Tibial artery (tissue), 4 donors: ENCODE measurements around the gene MGLL.

Source experiments
- DNase-seq, 2 donors: peaks; one replicate each; pipeline ENCODE4 v3.0.0-alpha.2; 2019
- H3K27ac ChIP-seq, 2 donors: fragments of 200-600 bp; sonication (generic) in 1 of 2; 1 replicate in 1 of 2; 2 replicates in 1 of 2; pipeline ENCODE4 v1.5.1; 2018 to 2019; ENCODE audit warnings: mild to moderate bottlenecking in 1 of 2
- H3K27me3 ChIP-seq, 2 donors: fragments of 200-600 bp; sonication (generic) in 1 of 2; one replicate each; pipeline versions ENCODE4 v1.5.1 to v1.6.0; 2016 to 2019
- H3K36me3 ChIP-seq, 3 donors: fragments of 200-600 bp; sonication (generic) in 2 of 3; one replicate each; pipeline ENCODE4 v1.5.1; 2016 to 2019; ENCODE audit warnings: mild to moderate bottlenecking in 2 of 3
- H3K4me1 ChIP-seq, 4 donors: fragments of 200-600 bp; sonication (generic) in 2 of 4; 1 replicate in 3 of 4; 2 replicates in 1 of 4; pipeline ENCODE4 v1.5.1; 2016 to 2019
- H3K4me3 ChIP-seq, 2 donors: fragments of 200-600 bp; sonication (generic) in 1 of 2; 1 replicate in 1 of 2; 2 replicates in 1 of 2; pipeline ENCODE4 v1.5.1; 2018 to 2019; ENCODE audit warnings: mild to moderate bottlenecking in 2 of 2
- H3K9me3 ChIP-seq, 3 donors: fragments of 200-600 bp; sonication (generic) in 1 of 3; one replicate each; pipeline ENCODE4 v1.5.1; 2016 to 2019
- intact Hi-C: fragments of 100-400 bp; cut with DNase I; formaldehyde crosslinking; loops from one replicate; pipeline ENCODE4 v1.15.0; 2023; ENCODE audit warnings: low total_unique reads
- TF ChIP-seq, protein P1 (sequence below), 2 experiments: fragments of 200-600 bp in 1 of 2; fragments of 450-650 bp in 1 of 2; IDR thresholded peaks; one replicate each; pipeline ENCODE4 v1.5.1; 2017 to 2019; ENCODE audit warnings: antibody characterized with exemption in 2 of 2, mild to moderate bottlenecking in 1 of 2, moderate library complexity in 1 of 2

Gene MGLL

GRCh38 chr3:127731546-127732289, 90.6 kb downstream of the MGLL start:
- no peaks in the 10 kb centered on the region for H3K27me3 ChIP-seq
- H3K27ac ChIP-seq, result no peak overlapping the region
- intact Hi-C loops, result no loop called here
- peaks cover 0 to 62% (median 24%) of the 10 kb centered on the region in 4 donors for H3K4me1 ChIP-seq
- H3K4me3 ChIP-seq, result no peak overlapping the region
- H3K36me3 ChIP-seq, result no peaks in the 10 kb centered on the region
- H3K9me3 ChIP-seq, result no peaks in the 10 kb centered on the region
- TF ChIP-seq, protein P1, sequence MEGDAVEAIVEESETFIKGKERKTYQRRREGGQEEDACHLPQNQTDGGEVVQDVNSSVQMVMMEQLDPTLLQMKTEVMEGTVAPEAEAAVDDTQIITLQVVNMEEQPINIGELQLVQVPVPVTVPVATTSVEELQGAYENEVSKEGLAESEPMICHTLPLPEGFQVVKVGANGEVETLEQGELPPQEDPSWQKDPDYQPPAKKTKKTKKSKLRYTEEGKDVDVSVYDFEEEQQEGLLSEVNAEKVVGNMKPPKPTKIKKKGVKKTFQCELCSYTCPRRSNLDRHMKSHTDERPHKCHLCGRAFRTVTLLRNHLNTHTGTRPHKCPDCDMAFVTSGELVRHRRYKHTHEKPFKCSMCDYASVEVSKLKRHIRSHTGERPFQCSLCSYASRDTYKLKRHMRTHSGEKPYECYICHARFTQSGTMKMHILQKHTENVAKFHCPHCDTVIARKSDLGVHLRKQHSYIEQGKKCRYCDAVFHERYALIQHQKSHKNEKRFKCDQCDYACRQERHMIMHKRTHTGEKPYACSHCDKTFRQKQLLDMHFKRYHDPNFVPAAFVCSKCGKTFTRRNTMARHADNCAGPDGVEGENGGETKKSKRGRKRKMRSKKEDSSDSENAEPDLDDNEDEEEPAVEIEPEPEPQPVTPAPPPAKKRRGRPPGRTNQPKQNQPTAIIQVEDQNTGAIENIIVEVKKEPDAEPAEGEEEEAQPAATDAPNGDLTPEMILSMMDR (IDR thresholded peaks at IDR 0.05), result no peak
- DNase-seq, result no peak

DNA sequence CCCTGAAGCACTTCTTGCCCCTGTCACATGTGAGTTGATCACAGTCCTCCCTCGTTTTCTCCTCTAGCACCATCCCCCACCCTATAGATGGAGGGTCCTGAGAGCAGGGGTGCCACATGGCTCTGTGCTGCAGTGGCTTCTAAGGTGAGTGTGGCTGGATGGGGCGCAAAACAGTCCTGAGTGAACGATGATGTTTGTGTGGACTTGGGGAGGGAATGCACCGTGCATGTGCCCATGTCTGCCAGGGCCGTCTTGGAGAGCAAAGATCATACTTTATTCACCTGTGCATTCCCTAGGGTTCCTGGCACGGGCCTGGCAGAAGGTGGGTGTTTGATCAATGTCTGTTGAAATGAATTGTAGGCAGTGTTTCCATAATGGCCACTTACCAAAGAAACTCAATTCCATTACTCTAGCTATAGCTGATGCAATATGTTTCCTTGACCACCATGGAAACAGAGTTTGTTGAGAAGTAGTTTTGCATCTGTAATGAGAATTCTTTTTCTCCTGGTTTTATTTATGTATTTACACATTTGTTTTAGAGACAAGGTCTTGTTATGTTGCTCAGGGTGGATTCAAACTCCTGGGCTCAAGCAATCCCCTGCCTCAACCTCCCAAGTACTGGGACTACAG, 91.5 kb downstream of the MGLL start:
- Histone ChIP-seq H3K4me3 (no peak overlapping the region), H3K27ac (no peak overlapping the region), H3K27me3 (no peaks in the 10 kb centered on the region), H3K4me1 (peaks cover 0 to 52% (median 21%) of the 10 kb centered on the region in 4 donors), H3K36me3 (no peaks in the 10 kb centered on the region), H3K9me3 (no peaks in the 10 kb centered on the region)
- no peak for DNase-seq
- TF ChIP-seq, protein P1 (IDR thresholded peaks at IDR 0.05), result no peak
- intact Hi-C loops, result no loop called here

DNA sequence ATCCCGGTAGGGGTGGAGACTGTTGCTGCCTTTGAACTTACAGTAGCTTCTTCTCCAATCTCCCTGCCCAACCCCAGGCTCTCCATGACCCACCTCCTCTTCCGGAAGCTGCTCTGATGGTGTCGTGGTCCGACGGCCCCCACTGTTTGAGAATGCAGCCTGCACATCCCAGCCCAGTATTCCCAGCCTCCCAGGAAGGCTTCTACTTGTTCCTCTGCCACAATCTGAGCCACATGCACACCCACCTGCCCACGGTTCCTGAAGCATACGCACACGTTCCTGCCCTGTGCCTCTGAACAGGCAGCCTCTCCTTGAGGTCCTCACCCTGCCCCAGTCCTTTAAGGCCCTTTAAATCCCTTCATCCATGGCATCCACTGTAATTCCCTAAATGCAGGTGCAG, 92.1 kb downstream of the MGLL start:
- TF ChIP-seq, protein P1 (IDR thresholded peaks at IDR 0.05), result no peak
- Histone ChIP-seq H3K27ac (no peak overlapping the region), H3K36me3 (no peaks in the 10 kb centered on the region), H3K9me3 (no peaks in the 10 kb centered on the region), H3K4me1 (peaks cover 0 to 46% (median 15%) of the 10 kb centered on the region in 4 donors), H3K4me3 (no peak overlapping the region), H3K27me3 (no peaks in the 10 kb centered on the region)
- DNase-seq, result no peak
- intact Hi-C loops, result no loop called here

DNA sequence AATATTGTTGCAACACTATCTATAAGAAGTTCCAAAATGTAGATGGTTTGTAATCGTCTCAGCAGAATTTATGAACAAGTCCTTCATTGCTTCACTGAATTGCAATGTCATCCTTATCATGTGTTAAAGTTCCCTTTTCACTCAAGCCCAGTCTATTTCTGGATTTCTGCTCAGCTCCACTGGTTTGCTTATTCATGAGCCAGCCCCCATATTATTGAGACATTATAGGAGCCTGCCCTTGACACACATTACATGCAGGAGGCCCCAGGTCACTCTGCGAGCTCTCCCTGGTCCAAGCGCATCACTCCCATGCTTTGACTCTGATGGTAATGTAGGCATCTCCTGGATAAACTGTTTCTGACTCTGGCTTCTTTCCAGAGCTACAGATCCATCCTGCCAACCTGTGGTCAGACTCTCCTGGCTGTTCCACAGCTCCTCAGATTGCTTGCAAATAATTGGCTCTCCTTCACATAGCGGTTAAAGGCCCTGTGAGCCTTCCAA, 92.7 kb downstream of the MGLL start:
- Histone ChIP-seq H3K4me1 (peaks cover 0 to 41% (median 10%) of the 10 kb centered on the region in 4 donors), H3K27me3 (no peaks in the 10 kb centered on the region), H3K4me3 (no peak overlapping the region), H3K9me3 (no peaks in the 10 kb centered on the region), H3K27ac (no peak overlapping the region), H3K36me3 (no peaks in the 10 kb centered on the region)
- no peak for DNase-seq
- TF ChIP-seq, protein P1 (IDR thresholded peaks at IDR 0.05), result no peak
- intact Hi-C loops, result no loop called here

DNA sequence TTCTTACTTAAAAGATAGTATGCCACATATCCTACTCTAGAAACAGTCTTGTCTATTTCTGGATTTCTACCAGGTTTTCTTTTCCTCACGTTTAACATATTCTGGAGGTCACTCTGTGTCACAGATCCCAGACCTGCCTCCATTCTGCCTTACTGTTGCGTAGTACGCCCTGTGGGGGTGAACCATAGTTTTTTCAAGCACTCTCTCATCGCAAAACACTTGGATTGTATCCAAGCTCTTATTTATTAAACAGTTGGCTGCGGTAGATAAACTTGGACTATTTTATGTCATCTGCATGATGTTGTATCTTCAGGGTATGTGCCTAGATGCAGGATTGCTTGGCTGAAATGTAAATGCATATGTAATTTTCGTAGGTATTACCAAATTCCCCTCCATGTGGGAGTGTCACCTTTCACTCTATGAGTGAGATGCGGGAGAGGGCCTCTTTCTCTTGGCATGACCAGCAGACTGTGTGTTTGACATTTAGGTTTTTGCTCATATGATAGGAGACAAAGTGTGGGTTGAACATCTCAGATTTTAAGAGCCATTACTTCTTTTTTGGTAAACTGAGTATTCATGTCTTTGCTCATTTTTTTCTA, 93.8 kb downstream of the MGLL start:
- peaks cover 0 to 30% (median 4%) of the 10 kb centered on the region in 4 donors for H3K4me1 ChIP-seq
- intact Hi-C loops, result no loop called here
- H3K27ac ChIP-seq, result no peak overlapping the region

More for the DNA sequence above, 93.8 kb downstream of the MGLL start:
- Histone ChIP-seq H3K27me3 (no peaks in the 10 kb centered on the region), H3K36me3 (no peaks in the 10 kb centered on the region), H3K9me3 (no peaks in the 10 kb centered on the region), H3K4me3 (no peak overlapping the region)
- TF ChIP-seq, protein P1 (IDR thresholded peaks at IDR 0.05), result no peak
- no peak for DNase-seq
